Measurements from ENCODE around the gene ATP5ME.
"Not testable (repeated sequence)": the region's sequence is repeated elsewhere in the genome, so short reads cannot be mapped to it uniquely, and the experiment has no call there.

ATP5ME gene

GRCh38 chr4:653831-654502, 20.1 kb downstream of the ATP5ME start:
- DNase-seq = no peak

- DNase-seq = no peak
Measured at GRCh38 chr4:653080-653821, 20.8 kb downstream of the ATP5ME start.

GRCh38 chr4:651884-652642, 22.0 kb downstream of the ATP5ME start:
- DNase-seq = no peak

GRCh38 chr4:650951-651883, 22.9 kb downstream of the ATP5ME start:
- peak; percentile 56 for DNase-seq

- DNase-seq = no peak
Measured at GRCh38 chr4:650461-650860, 23.6 kb downstream of the ATP5ME start.

- no peak for DNase-seq
Measured at GRCh38 chr4:649751-650310, 24.2 kb downstream of the ATP5ME start.

- DNase-seq = no peak
Measured at GRCh38 chr4:649293-649625, 24.8 kb downstream of the ATP5ME start.

GRCh38 chr4:648579-649292, 25.3 kb downstream of the ATP5ME start:
- no peak for DNase-seq

- DNase-seq = no peak
Measured at GRCh38 chr4:647481-647880, 26.6 kb downstream of the ATP5ME start.

GRCh38 chr4:646460-646859, 27.6 kb downstream of the ATP5ME start:
- DNase-seq = no peak

- not testable (repeated sequence) for DNase-seq
Measured at GRCh38 chr4:642366-642765, 31.7 kb downstream of the ATP5ME start.

GRCh38 chr4:637536-638280, 36.4 kb downstream of the ATP5ME start:
- no peak for DNase-seq

GRCh38 chr4:636628-637159, 37.4 kb downstream of the ATP5ME start:
- DNase-seq = no peak

- DNase-seq = no peak
Measured at GRCh38 chr4:635851-636627, 38.0 kb downstream of the ATP5ME start.

- not testable (repeated sequence) for DNase-seq
Measured at GRCh38 chr4:635066-635835, 38.8 kb downstream of the ATP5ME start.

GRCh38 chr4:634599-634985, 39.5 kb downstream of the ATP5ME start:
- DNase-seq = no peak

- no peak for DNase-seq
Measured at GRCh38 chr4:633976-634598, 40.0 kb downstream of the ATP5ME start.

- no peak for DNase-seq
Measured at GRCh38 chr4:633406-633805, 40.7 kb downstream of the ATP5ME start.

GRCh38 chr4:632926-633325, 41.1 kb downstream of the ATP5ME start:
- peak; percentile 43 for DNase-seq

Data from NCI-H345 (cell line).